Neural cell (in vitro differentiated cells): ENCODE results near the gene MFRP. TPM values are rescaled to one million over a fixed set of nuclear protein-coding genes. Genes with fewer than 3 reads are reported as not detected.

Source experiments
- H2AFZ ChIP-seq: fragments of 200-600, 300-800 bp; sonication (generic), shearing (Covaris generic); 2 replicates; pipeline ENCODE4 v1.6.0; 2014; ENCODE audit warnings: low read depth, mild to moderate bottlenecking, antibody characterized with exemption, low read length, moderate library complexity
- H3F3A ChIP-seq: fragments of 200-600 bp; shearing (Covaris generic); 2 replicates; pipeline ENCODE4 v1.6.1; 2016; ENCODE audit warnings: mild to moderate bottlenecking, moderate library complexity, mixed read lengths, antibody characterized with exemption, low read length; ENCODE audit not compliant: insufficient read depth, poor library complexity, severe bottlenecking
- H3K27ac ChIP-seq: fragments of 200-600, 300-800 bp; sonication (generic), shearing (Covaris generic); 2 replicates; pipeline ENCODE4 v1.5.1; 2014; ENCODE audit warnings: mild to moderate bottlenecking, low read length, moderate library complexity
- H3K27me3 ChIP-seq: fragments of 300-800, 200-600 bp; sonication (generic), shearing (Covaris generic); 2 replicates; pipeline ENCODE4 v1.6.0; 2014; ENCODE audit warnings: mild to moderate bottlenecking, low read depth, low read length, moderate library complexity; ENCODE audit not compliant: insufficient read depth
- H3K36me3 ChIP-seq: fragments of 300-800, 200-600 bp; sonication (generic), shearing (Covaris generic); 2 replicates; pipeline ENCODE4 v1.5.1; 2014; ENCODE audit warnings: mild to moderate bottlenecking, antibody characterized with exemption, low read length, moderate library complexity; ENCODE audit not compliant: insufficient read depth
- H3K4me2 ChIP-seq: fragments of 300-800, 200-600 bp; sonication (generic), shearing (Covaris generic); 2 replicates; pipeline ENCODE4 v1.6.0; 2014; ENCODE audit warnings: mild to moderate bottlenecking, low read length
- H3K4me3 ChIP-seq: fragments of 300-800, 200-600 bp; sonication (generic), shearing (Covaris generic); 2 replicates; pipeline ENCODE4 v1.5.1; 2014; ENCODE audit warnings: mild to moderate bottlenecking, low read length, moderate library complexity
- H3K79me2 ChIP-seq: fragments of 200-600 bp; shearing (Covaris generic); replicated peaks from 2 replicates; pipeline ENCODE4 v1.6.0; 2014; ENCODE audit warnings: mild to moderate bottlenecking, low read length, moderate library complexity; ENCODE audit not compliant: insufficient read depth
- H3K9ac ChIP-seq: fragments of 300-800, 200-600 bp; sonication (generic), shearing (Covaris generic); 2 replicates; pipeline ENCODE4 v1.6.1; 2016; ENCODE audit warnings: mild to moderate bottlenecking, low read length, mixed read lengths
- H3K9me2 ChIP-seq: fragments of 200-600 bp; shearing (Covaris generic); 2 replicates; pipeline ENCODE4 v1.6.1; 2016; ENCODE audit warnings: mild to moderate bottlenecking, low read length, mixed read lengths; ENCODE audit not compliant: insufficient read depth
- H3K9me3 ChIP-seq: fragments of 200-600, 300-800 bp; sonication (generic), shearing (Covaris generic); 2 replicates; pipeline ENCODE4 v1.6.1; 2016; ENCODE audit warnings: mild to moderate bottlenecking, mixed run types, low read length, moderate library complexity, mixed read lengths
- H4K20me1 ChIP-seq: fragments of 200-600 bp; shearing (Covaris generic); 2 replicates; pipeline ENCODE4 v1.6.1; 2016; ENCODE audit warnings: mild to moderate bottlenecking, mixed run types; ENCODE audit not compliant: insufficient read depth
- EP300 ChIP-seq: fragments of 450-650 bp; conservative IDR thresholded peaks from 2 replicates; pipeline ENCODE4 v1.6.1; 2014; ENCODE audit warnings: antibody characterized with exemption, mild to moderate bottlenecking, moderate library complexity; ENCODE audit not compliant: poor library complexity, severe bottlenecking
- EZH2 ChIP-seq: fragments of 200-600, 300-800 bp; shearing (Covaris generic), sonication (generic); IDR thresholded peaks from 2 replicates; pipeline ENCODE4 v1.6.1; 2014; ENCODE audit warnings: antibody characterized with exemption, low read length, borderline replicate concordance, mild to moderate bottlenecking; ENCODE audit not compliant: insufficient read depth, poor library complexity, severe bottlenecking
- MXI1 ChIP-seq: fragments of 450-650 bp; conservative IDR thresholded peaks from 2 replicates; pipeline ENCODE4 v1.6.1; 2014; ENCODE audit warnings: antibody characterized with exemption, mild to moderate bottlenecking; ENCODE audit not compliant: poor library complexity, severe bottlenecking
- POLR2AphosphoS5 ChIP-seq: IDR thresholded peaks from 2 replicates; pipeline ENCODE4 v1.6.1; 2012
- RAD21 ChIP-seq: fragments of 450-650 bp; conservative IDR thresholded peaks from 2 replicates; pipeline ENCODE4 v1.6.1; 2014; ENCODE audit warnings: antibody characterized with exemption, mild to moderate bottlenecking, moderate library complexity
- SMC3 ChIP-seq: fragments of 450-650 bp; conservative IDR thresholded peaks from 2 replicates; pipeline ENCODE4 v1.6.1; 2014; ENCODE audit warnings: antibody characterized with exemption, mild to moderate bottlenecking, moderate library complexity; ENCODE audit not compliant: poor library complexity
- TAF1 ChIP-seq: IDR thresholded peaks from 2 replicates; pipeline ENCODE4 v1.6.1; 2012; ENCODE audit warnings: low read depth
- polyA plus RNA-seq: library from polyadenylated mRNA; depleted of rRNA; stranded (reverse); fragments of >200 nt; gene quantifications from 2 replicates; pipeline ENCODE4 v1.2.3, GENCODE V29; 2014
- TF ChIP-seq, protein P1 (sequence below): IDR thresholded peaks from 2 replicates; pipeline ENCODE4 v1.6.1; 2012; ENCODE audit warnings: borderline replicate concordance
- TF ChIP-seq, protein P2 (sequence below): fragments of 450-650 bp; IDR thresholded peaks from 2 replicates; pipeline ENCODE4 v1.5.1; 2014; ENCODE audit warnings: antibody characterized with exemption, mild to moderate bottlenecking, moderate library complexity; ENCODE audit not compliant: poor library complexity, severe bottlenecking

The MFRP gene
- polyA plus RNA-seq, 1 donor from 2014 or later, result not detected

DNA sequence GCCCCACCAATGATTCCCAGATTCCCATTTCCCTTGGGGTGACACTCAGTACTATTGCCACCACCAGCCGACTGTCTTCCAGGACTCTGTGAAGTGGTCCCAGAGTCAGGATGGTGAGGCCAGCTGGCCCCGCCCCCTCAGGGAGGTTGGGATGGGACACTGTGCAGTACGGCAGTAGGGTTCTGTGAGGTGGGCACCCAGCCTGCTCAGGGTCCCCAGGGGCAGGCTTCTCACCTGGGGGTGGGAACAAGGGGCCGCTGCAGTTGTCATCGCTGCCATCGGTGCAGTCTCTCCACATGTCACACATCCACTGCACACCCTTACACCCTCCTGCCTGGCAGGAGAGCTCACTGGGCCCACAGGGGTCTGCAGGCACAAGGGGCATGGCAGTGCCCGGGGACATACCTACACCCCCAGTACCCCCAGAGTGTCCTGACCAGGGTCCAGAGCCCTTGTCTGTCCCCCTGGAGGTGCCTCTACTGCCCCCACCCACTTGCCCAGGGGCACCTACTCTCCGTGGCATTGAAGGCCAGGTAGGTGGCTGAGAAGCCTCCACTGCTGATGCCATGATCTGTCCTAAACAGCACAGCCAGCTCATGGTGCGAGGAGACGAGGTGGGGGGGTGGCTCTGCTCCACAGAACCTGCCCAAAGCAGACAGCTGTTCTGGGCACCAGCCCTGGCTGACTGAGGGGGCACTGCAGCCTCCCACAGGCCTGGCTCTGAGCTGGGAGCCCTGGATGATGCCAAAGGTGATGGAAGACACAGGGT is 4.0 kb downstream of the MFRP start:
- no peak overlapping the region for H3K4me2 ChIP-seq
- TF ChIP-seq RAD21 (no peak), POLR2AphosphoS5 (no peak), SMC3 (no peak), TAF1 (no peak), EP300 (no peak), EZH2 (no peak), MXI1 (no peak)
- TF ChIP-seq, protein P1, sequence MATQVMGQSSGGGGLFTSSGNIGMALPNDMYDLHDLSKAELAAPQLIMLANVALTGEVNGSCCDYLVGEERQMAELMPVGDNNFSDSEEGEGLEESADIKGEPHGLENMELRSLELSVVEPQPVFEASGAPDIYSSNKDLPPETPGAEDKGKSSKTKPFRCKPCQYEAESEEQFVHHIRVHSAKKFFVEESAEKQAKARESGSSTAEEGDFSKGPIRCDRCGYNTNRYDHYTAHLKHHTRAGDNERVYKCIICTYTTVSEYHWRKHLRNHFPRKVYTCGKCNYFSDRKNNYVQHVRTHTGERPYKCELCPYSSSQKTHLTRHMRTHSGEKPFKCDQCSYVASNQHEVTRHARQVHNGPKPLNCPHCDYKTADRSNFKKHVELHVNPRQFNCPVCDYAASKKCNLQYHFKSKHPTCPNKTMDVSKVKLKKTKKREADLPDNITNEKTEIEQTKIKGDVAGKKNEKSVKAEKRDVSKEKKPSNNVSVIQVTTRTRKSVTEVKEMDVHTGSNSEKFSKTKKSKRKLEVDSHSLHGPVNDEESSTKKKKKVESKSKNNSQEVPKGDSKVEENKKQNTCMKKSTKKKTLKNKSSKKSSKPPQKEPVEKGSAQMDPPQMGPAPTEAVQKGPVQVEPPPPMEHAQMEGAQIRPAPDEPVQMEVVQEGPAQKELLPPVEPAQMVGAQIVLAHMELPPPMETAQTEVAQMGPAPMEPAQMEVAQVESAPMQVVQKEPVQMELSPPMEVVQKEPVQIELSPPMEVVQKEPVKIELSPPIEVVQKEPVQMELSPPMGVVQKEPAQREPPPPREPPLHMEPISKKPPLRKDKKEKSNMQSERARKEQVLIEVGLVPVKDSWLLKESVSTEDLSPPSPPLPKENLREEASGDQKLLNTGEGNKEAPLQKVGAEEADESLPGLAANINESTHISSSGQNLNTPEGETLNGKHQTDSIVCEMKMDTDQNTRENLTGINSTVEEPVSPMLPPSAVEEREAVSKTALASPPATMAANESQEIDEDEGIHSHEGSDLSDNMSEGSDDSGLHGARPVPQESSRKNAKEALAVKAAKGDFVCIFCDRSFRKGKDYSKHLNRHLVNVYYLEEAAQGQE, result no peak
- TF ChIP-seq, protein P2, sequence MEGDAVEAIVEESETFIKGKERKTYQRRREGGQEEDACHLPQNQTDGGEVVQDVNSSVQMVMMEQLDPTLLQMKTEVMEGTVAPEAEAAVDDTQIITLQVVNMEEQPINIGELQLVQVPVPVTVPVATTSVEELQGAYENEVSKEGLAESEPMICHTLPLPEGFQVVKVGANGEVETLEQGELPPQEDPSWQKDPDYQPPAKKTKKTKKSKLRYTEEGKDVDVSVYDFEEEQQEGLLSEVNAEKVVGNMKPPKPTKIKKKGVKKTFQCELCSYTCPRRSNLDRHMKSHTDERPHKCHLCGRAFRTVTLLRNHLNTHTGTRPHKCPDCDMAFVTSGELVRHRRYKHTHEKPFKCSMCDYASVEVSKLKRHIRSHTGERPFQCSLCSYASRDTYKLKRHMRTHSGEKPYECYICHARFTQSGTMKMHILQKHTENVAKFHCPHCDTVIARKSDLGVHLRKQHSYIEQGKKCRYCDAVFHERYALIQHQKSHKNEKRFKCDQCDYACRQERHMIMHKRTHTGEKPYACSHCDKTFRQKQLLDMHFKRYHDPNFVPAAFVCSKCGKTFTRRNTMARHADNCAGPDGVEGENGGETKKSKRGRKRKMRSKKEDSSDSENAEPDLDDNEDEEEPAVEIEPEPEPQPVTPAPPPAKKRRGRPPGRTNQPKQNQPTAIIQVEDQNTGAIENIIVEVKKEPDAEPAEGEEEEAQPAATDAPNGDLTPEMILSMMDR, result no peak
- H3K79me2 ChIP-seq, result no peaks in the 10 kb centered on the region

DNA sequence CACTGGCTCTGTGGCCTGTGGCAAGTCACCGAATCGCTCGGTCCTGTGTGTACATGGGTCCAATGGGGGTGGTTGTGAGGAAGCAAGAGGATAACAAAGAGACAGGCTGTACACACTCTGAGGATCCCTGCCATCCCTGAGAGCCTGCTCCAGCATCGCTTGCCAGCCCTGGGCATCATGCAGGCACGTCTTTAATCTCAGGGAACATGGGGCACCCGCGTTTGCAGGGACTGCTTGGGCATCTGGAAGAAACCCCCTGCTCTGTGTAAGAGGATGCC is 4.5 kb downstream of the MFRP start:
- no peaks in the 10 kb centered on the region for H3K9me2 ChIP-seq
- TF ChIP-seq TAF1, result no peak
- TF ChIP-seq SMC3, result no peak
- no peak for TF ChIP-seq EZH2
- TF ChIP-seq, protein P2, result no peak
- TF ChIP-seq RAD21, result no peak
- TF ChIP-seq MXI1, result no peak
- TF ChIP-seq, protein P1, result no peak
- TF ChIP-seq POLR2AphosphoS5, result no peak
- TF ChIP-seq EP300, result no peak
- no peaks in the 10 kb centered on the region for H4K20me1 ChIP-seq
- H3K4me3 ChIP-seq, result no peak overlapping the region
- no peak overlapping the region for H3K4me2 ChIP-seq
- no peak overlapping the region for H3K27ac ChIP-seq
- no peak overlapping the region for H3K9ac ChIP-seq
- H2AFZ ChIP-seq, result no peak overlapping the region
- peaks cover 36% of the 10 kb centered on the region for H3K27me3 ChIP-seq
- H3F3A ChIP-seq, result no peaks in the 10 kb centered on the region
- H3K79me2 ChIP-seq, result no peaks in the 10 kb centered on the region
- no peaks in the 10 kb centered on the region for H3K36me3 ChIP-seq
- no peaks in the 10 kb centered on the region for H3K9me3 ChIP-seq

More for the DNA sequence above, 4.0 kb downstream of the MFRP start:
- H3K36me3 ChIP-seq, result no peaks in the 10 kb centered on the region
- H3K4me3 ChIP-seq, result no peak overlapping the region
- no peak overlapping the region for H2AFZ ChIP-seq
- H3K27me3 ChIP-seq, result peaks cover 36% of the 10 kb centered on the region
- no peaks in the 10 kb centered on the region for H3K9me2 ChIP-seq
- H3K9ac ChIP-seq, result no peak overlapping the region
- no peaks in the 10 kb centered on the region for H3K9me3 ChIP-seq
- H3K27ac ChIP-seq, result no peak overlapping the region
- H4K20me1 ChIP-seq, result no peaks in the 10 kb centered on the region
- H3F3A ChIP-seq, result no peaks in the 10 kb centered on the region
